ENCODE measurements around the gene IFIT3. TPM values are rescaled to one million over a fixed set of nuclear protein-coding genes. Genes with fewer than 3 reads are reported as not detected.

IFIT3 gene
- total and polyA plus RNA-seq, 2 of the 8 experiments (the other 6 are each of a cell fraction or from before 2014, with no cell fraction given), result 0.12 to 0.84 TPM

- no peak for TF ChIP-seq CTBP2 (IDR thresholded peaks at IDR 0.05; ENCODE audit: borderline replicate concordance, insufficient read depth, insufficient read length, low read length)
- TF ChIP-seq SIX5 (IDR thresholded peaks at IDR 0.05; ENCODE audit: low read depth, low read length), result no peak
- no peak for TF ChIP-seq GABPA (IDR thresholded peaks at IDR 0.05; ENCODE audit: borderline replicate concordance, insufficient read depth, low read length)
- TF ChIP-seq CHD1 (IDR thresholded peaks at IDR 0.05; ENCODE audit: low read depth, low read length), result no peak
- TF ChIP-seq TBP (IDR thresholded peaks at IDR 0.05; ENCODE audit: low read depth, low read length), result no peak
- TF ChIP-seq CREB1 (IDR thresholded peaks at IDR 0.05), result no peak
- TF ChIP-seq SAP30 (IDR thresholded peaks at IDR 0.05; ENCODE audit: insufficient read depth, insufficient replicate concordance, low read length), result no peak
- TF ChIP-seq CHD2 (IDR thresholded peaks at IDR 0.05; ENCODE audit: low read length), result no peak
Observed at GRCh38 chr10:89278900-89279392, 48.9 kb upstream of the IFIT3 start (continued).
